ENCODE results near the gene FAM219A.
"Not testable (repeated sequence)": the region's sequence is repeated elsewhere in the genome, so short reads cannot be mapped to it uniquely, and the experiment has no call there.

Gene FAM219A

GRCh38 chr9:34485822-34486221 is 27.5 kb upstream of the FAM219A start:
- TF ChIP-seq, protein P1, sequence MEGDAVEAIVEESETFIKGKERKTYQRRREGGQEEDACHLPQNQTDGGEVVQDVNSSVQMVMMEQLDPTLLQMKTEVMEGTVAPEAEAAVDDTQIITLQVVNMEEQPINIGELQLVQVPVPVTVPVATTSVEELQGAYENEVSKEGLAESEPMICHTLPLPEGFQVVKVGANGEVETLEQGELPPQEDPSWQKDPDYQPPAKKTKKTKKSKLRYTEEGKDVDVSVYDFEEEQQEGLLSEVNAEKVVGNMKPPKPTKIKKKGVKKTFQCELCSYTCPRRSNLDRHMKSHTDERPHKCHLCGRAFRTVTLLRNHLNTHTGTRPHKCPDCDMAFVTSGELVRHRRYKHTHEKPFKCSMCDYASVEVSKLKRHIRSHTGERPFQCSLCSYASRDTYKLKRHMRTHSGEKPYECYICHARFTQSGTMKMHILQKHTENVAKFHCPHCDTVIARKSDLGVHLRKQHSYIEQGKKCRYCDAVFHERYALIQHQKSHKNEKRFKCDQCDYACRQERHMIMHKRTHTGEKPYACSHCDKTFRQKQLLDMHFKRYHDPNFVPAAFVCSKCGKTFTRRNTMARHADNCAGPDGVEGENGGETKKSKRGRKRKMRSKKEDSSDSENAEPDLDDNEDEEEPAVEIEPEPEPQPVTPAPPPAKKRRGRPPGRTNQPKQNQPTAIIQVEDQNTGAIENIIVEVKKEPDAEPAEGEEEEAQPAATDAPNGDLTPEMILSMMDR (IDR thresholded peaks at IDR 0.05; ENCODE audit: insufficient read depth, missing control alignments), result no peak
- FAIRE-seq (no peak), DNase-seq (ENCODE audit: insufficient read length, low spot score) (no peak)

DNA sequence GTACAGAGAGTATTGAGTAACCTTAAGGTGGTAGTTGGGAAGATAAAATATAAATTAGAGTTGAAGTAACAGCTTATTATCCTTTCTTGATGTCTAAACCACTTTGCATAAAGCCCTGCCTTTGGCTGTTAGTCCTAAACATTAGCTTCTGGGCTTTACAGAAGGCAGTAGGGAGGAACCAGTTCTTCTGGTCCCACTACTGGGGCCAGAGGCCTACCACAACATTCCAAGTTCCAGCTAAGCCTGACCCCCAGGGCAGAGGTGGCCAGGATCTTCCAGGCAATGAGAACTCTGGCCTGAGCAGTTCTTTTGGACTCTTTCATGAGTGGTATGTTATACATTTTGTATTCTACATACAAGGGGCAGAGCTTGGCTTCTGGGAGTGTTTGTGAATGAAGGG is 26.3 kb upstream of the FAM219A start:
- TF ChIP-seq, protein P1 (IDR thresholded peaks at IDR 0.05; ENCODE audit: insufficient read depth, missing control alignments), result no peak
- no peak for FAIRE-seq
- DNase-seq (ENCODE audit: insufficient read length, low spot score), result no peak

- FAIRE-seq; DNase-seq (ENCODE audit: insufficient read length, low spot score): not testable (repeated sequence)
These were observed 24.4 kb upstream of the FAM219A start for GRCh38 chr9:34482746-34483145.

DNA sequence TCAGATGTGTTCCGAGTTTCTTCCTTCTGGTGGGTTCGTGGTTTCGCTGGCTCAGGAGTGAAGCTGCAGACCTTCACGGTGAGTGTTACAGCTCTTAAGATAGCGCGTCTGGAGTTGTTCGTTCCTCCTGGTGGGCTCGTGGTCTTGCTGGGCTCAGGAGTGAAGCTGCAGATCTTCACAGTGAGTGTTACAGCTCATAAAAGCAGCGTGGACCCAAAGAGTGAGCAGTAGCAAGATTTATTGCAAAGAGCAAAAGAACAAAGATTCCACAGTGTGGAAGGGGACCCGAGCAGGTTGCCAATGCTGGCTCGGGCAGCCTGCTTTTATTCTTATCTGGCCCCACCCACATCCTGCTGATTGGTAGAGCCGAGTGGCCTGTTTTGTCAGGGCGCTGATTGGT is 23.2 kb upstream of the FAM219A start:
- DNase-seq (ENCODE audit: insufficient read length, low spot score), result not testable (repeated sequence)

DNA sequence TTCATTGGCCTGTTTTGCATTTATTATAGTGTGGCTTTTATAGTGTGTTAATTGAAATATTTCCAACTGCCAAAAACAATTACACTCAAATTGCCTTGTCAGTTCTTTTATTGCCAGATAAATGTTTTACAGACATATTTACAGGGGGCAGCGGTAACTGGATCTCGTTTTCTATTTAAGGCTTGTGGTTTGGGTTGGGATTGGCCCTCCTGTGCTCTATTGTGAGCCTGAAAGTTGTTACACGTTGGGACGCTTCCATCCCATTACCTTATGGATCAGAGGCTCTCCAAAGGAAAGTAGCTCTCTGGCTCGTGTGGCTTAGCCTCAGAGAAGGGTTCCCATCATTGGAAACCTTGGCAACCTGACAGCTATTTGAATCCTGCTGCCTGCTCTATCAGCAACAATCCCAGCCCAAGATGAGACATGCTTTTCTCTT is 21.1 kb upstream of the FAM219A start:
- no peak for FAIRE-seq
- no peak for DNase-seq (ENCODE audit: insufficient read length, low spot score)
- TF ChIP-seq, protein P1 (IDR thresholded peaks at IDR 0.05; ENCODE audit: insufficient read depth, missing control alignments), result no peak

More for the DNA sequence above, 23.2 kb upstream of the FAM219A start:
- FAIRE-seq, result not testable (repeated sequence)

GRCh38 chr9:34477541-34477940 is 19.2 kb upstream of the FAM219A start:
- DNase-seq (ENCODE audit: insufficient read length, low spot score), result no peak
- TF ChIP-seq, protein P1 (IDR thresholded peaks at IDR 0.05; ENCODE audit: insufficient read depth, missing control alignments), result no peak
- no peak for FAIRE-seq

DNA sequence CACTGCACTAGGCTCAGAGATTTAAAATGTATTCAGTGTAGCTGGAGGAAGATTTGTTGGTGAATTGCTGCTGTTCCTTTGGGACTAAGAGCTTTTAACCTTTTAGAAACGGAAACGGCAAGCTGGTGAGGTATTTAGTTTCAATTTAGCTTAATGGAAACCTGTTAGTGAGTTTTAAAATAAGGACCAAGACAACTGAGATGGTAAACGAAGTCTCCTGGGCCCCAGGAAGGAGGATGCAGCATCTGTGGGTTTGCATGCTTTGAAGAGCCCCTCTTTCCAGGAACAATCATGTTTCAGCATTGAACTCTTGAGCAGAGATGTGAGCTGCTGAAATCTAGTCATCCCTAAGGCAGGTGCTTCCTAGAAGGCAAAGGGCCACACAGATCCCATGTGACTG is 16.7 kb upstream of the FAM219A start:
- DNase-seq (ENCODE audit: insufficient read length, low spot score) (no peak), FAIRE-seq (no peak)
- TF ChIP-seq, protein P1 (IDR thresholded peaks at IDR 0.05; ENCODE audit: insufficient read depth, missing control alignments), result no peak

DNA sequence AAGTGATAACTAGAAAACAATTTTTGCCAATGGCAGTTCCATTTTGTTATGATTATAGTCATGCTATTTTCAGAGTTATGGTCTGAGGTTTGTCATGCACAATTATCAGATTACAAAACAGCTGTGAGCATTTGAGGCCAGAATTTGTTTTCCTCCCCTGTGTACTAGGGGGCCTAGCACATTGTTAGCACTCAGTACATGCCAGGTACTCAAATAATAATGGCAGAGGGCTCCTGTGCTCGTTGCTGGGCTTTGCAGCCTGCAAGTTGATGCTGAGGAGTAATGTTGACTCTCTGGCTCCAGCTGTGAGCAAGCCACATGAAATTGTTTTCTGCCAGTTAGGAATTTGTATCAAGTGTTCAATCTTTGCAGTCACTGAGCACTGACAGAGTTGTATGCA is 7.1 kb upstream of the FAM219A start:
- TF ChIP-seq, protein P1 (IDR thresholded peaks at IDR 0.05; ENCODE audit: insufficient read depth, missing control alignments), result no peak
- DNase-seq (ENCODE audit: insufficient read length, low spot score) (no peak), FAIRE-seq (no peak)

All from D721Med (cell line).